Testis (tissue), 3 donors: ENCODE data around the gene CGB1. TPM values are rescaled to one million over a fixed set of nuclear protein-coding genes. Genes with fewer than 3 reads are reported as not detected.

ENCODE experiments used
- DNase-seq: peaks from one replicate; pipeline ENCODE4 v3.0.0-alpha.2; 2019
- H3K27ac ChIP-seq, 2 donors: fragments of 200-600 bp; sonication (generic); one replicate each; pipeline ENCODE4 v1.5.1; 2019
- H3K27me3 ChIP-seq: fragments of 200-600 bp; sonication (generic); one replicate; pipeline ENCODE4 v1.5.1; 2019
- H3K36me3 ChIP-seq: fragments of 200-600 bp; sonication (generic); one replicate; pipeline ENCODE4 v1.5.1; 2017; ENCODE audit warnings: low read depth; ENCODE audit errors: missing control alignments
- H3K4me1 ChIP-seq: fragments of 200-600 bp; sonication (generic); one replicate; pipeline ENCODE4 v1.5.1; 2019
- H3K4me3 ChIP-seq, 2 donors: fragments of 200-600 bp; sonication (generic); one replicate each; pipeline ENCODE4 v1.5.1; 2017 to 2019
- H3K9me3 ChIP-seq: fragments of 200-600 bp; sonication (generic); one replicate; pipeline ENCODE4 v1.5.1; 2017
- POLR2A ChIP-seq: fragments of 450-650 bp; IDR thresholded peaks from one replicate; pipeline ENCODE4 v1.6.1; 2017; ENCODE audit warnings: antibody characterized with exemption, mild to moderate bottlenecking, moderate library complexity
- WGBS, 2 donors: methylation state at CpG; one replicate each; pipeline ENCODE4 v1.1.5; 2018; 5-methylcytosine and 5-hydroxymethylcytosine counted together
- intact Hi-C: fragments of 100-400 bp; cut with DNase I; formaldehyde crosslinking; loops from one replicate; pipeline ENCODE4 v1.15.1; 2023; ENCODE audit warnings: low total_unique reads
- polyA plus RNA-seq: library from polyadenylated mRNA; stranded (reverse); fragments of 350-450 nt; fragmentation: Illumina TruSeq; extraction: RNeasy Lipid Tissue Mini Kit (QIAGEN cat#74804); gene quantifications from one replicate; pipeline ENCODE4 v1.2.3, GENCODE V29; 2014; ENCODE audit warnings: low read depth, low replicate concordance; ENCODE audit not compliant: insufficient read depth
- total RNA-seq, 2 donors: library from RNA; depleted of rRNA; stranded (reverse); fragments of >200 nt; gene quantifications; one replicate each; pipeline ENCODE4 v1.2.3, GENCODE V29; 2016
- TF ChIP-seq, protein P1 (sequence below), 3 experiments: fragments of 450-650 bp in 2 of 3; fragments of 200-600 bp in 1 of 3; sonication (generic) in 1 of 3; IDR thresholded peaks; one replicate each; pipeline ENCODE4 v1.5.1; 2016 to 2019; ENCODE audit warnings: antibody characterized with exemption in 3 of 3, mild to moderate bottlenecking in 2 of 3, moderate library complexity in 1 of 3

Gene CGB1
- total and polyA plus RNA-seq, 3 donors from 2014 or later = 2.3 to 2.9 TPM; not detected in 1

DNA sequence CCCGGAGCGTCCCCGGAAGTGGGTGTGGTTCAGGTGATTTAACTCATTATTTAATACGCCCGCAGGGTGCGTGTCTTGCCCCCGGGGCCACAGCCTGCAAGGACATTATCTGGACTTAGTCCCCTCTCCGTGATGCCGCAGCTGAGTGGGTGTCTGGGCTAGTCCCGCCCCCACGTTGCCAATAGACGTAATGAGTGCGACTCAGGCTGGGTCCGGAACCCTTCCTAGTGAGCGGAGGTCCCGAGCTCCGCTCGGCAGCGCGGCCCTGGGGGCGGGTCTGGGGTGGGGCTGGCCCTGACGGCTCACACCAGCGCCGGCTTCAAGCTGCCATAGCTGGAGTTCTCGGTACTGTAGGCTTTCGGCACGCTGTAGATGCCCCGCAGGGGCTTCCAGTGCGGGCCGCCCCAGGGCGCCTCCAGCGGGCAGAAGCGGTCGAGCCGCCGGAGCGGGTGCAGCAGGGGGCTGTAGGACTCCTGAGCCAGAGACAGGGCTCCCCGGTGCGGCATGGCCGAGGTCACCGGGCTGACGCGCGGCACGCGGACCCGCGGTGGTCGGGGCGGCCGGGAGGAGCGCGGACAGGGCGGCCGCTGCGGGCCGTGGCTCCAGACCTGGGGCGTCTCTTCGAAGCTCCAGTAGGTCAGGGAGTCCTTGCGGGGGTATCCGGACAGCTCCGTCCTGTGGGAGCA, 18.9 kb downstream of the CGB1 start:
- no peaks in the 10 kb centered on the region for H3K36me3 ChIP-seq

DNA sequence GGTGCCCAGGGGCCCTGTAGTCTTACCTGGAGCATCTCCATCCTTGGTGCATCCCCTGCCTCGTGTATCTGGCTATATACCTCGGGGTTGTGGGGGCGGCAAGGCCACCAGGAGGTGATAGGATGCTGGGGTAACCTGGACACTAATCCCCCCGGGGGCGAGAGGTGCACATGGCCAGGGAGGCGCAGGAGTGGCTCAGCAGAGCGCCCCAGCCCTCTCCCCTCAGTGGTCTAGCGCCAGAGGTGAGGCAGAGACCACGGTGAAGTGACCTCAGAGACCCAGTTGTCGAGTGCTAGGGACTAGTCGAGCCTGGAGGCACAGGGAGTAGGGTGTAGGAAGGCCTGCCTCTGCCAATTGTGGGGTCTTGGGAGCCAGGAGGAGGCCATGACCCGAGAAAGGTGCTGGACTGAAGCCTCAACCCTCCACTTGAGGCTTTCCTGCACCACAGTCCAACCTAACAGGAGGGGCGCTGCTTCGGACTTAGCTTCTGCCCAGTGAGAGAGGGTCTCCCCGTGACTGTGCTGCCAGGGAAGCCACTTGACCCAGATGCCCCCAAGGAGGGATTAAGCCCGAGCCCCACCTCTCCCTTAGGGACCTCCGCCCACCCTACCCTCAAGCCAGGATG, 19.5 kb downstream of the CGB1 start, which contains the start of gene LHB:
TSS of gene LHB (minus strand) at position 51 of the 625 bp plus-strand sequence. CDS start at position 41, 10 bp downstream.
- Histone ChIP-seq H3K27me3 (no peaks in the 10 kb centered on the region), H3K36me3 (no peaks in the 10 kb centered on the region), H3K27ac (no peak within 1 kb of the TSS), H3K4me1 (peaks cover 16% of the 10 kb centered on the region), H3K9me3 (no peaks in the 10 kb centered on the region), H3K4me3 (peak within 1 kb of the TSS; percentile 31 to 59)
- no peak for TF ChIP-seq POLR2A
- TF ChIP-seq, protein P1, sequence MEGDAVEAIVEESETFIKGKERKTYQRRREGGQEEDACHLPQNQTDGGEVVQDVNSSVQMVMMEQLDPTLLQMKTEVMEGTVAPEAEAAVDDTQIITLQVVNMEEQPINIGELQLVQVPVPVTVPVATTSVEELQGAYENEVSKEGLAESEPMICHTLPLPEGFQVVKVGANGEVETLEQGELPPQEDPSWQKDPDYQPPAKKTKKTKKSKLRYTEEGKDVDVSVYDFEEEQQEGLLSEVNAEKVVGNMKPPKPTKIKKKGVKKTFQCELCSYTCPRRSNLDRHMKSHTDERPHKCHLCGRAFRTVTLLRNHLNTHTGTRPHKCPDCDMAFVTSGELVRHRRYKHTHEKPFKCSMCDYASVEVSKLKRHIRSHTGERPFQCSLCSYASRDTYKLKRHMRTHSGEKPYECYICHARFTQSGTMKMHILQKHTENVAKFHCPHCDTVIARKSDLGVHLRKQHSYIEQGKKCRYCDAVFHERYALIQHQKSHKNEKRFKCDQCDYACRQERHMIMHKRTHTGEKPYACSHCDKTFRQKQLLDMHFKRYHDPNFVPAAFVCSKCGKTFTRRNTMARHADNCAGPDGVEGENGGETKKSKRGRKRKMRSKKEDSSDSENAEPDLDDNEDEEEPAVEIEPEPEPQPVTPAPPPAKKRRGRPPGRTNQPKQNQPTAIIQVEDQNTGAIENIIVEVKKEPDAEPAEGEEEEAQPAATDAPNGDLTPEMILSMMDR (IDR thresholded peaks at IDR 0.05) = no peak
- no peak for DNase-seq
- intact Hi-C loops = no loop called here
- WGBS, 2 donors = 63 to 65% methylated on average over 15 to 17 of the region's 17 CpGs

More for the DNA sequence above, 18.9 kb downstream of the CGB1 start:
- no peak overlapping the region for H3K27ac ChIP-seq
- DNase-seq = peak; percentile 30
- peak overlapping the region; percentile 31 to 59 for H3K4me3 ChIP-seq
- no peaks in the 10 kb centered on the region for H3K9me3 ChIP-seq
- TF ChIP-seq POLR2A = no peak
- TF ChIP-seq, protein P1 (IDR thresholded peaks at IDR 0.05) = peak; percentile 5 to 32 (median 8)
- 2 to 3% methylated on average over 8 to 62 of the region's 62 CpGs for WGBS, 2 donors
- intact Hi-C loops = no loop called here
- H3K4me1 ChIP-seq = peaks cover 16% of the 10 kb centered on the region
- H3K27me3 ChIP-seq = no peaks in the 10 kb centered on the region

DNA sequence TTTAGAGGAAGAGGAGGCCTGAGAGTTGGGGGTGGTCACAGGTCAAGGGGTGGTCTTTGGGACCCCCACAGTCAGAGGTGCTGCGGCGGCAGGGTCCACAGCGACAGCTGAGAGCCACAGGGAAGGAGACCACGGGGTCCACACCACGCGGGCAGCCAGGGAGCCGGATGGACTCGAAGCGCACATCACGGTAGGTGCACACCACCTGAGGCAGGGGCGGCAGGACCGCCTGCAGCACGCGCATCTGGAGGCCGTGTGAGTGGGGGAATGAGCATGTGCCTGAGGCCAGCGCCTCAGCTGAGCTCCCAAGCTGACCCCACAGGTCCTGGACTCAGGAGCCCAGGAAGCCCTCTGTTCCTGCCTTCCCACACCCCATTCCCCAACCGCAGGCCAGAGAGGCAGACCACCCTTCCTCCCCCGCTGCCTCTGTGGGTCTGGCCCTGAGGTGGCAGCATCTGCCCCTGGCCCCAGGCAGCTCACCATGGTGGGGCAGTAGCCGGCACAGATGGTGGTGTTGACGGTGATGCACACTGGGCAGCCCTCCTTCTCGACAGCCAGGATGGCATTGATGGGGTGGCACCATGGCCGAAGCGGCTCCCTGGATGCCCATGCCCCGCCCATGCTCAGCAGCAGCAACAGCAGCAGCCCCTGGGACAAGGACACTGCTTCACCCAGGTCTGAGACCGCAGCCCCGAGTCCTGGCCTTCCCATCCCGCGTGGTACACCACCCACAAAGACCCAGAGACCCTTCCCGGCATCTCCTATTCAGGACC, 20.4 kb downstream of the CGB1 start:
- WGBS, 2 donors = 90 to 93% methylated on average over 9 to 29 of the region's 29 CpGs
- TF ChIP-seq, protein P1 (IDR thresholded peaks at IDR 0.05) = no peak
- TF ChIP-seq POLR2A = no peak
- no peaks in the 10 kb centered on the region for H3K9me3 ChIP-seq
- no peaks in the 10 kb centered on the region for H3K36me3 ChIP-seq
- intact Hi-C loops = no loop called here
- H3K4me1 ChIP-seq = peaks cover 16% of the 10 kb centered on the region
- H3K4me3 ChIP-seq = no peak overlapping the region
- no peak for DNase-seq
- no peak overlapping the region for H3K27ac ChIP-seq
- no peaks in the 10 kb centered on the region for H3K27me3 ChIP-seq

DNA sequence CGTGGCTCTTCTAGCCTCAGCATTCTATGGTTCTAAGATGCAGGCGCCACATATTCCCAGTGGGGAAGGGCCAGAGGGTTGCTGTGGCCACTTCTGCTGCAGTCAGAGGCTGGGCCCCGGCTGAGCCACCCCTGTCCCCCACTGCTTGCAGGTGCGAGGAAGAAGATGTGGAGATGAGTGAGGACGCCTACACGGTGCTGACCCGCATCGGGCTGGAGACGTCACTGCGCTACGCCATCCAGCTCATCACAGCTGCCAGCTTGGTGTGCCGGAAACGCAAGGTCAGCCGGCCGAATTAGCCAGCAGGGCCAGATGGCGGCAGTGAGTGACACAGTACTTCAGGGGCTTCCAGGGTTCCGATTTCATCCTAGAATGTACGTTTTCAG, 21.8 kb downstream of the CGB1 start:
- no peak overlapping the region for H3K4me3 ChIP-seq
- H3K27ac ChIP-seq = no peak overlapping the region
- WGBS, 2 donors = 96% methylated on average over 18 of the region's 18 CpGs; no CpG with 5 or more reads in 1 of the 2 donors
- intact Hi-C loops = no loop called here
- TF ChIP-seq, protein P1 (IDR thresholded peaks at IDR 0.05) = no peak
- TF ChIP-seq POLR2A = no peak
- H3K36me3 ChIP-seq = no peaks in the 10 kb centered on the region
- H3K27me3 ChIP-seq = no peaks in the 10 kb centered on the region
- peaks cover 16% of the 10 kb centered on the region for H3K4me1 ChIP-seq
- DNase-seq = no peak
- no peaks in the 10 kb centered on the region for H3K9me3 ChIP-seq
